ENCODE measurements around the gene PIGQ.

Gene PIGQ

DNA sequence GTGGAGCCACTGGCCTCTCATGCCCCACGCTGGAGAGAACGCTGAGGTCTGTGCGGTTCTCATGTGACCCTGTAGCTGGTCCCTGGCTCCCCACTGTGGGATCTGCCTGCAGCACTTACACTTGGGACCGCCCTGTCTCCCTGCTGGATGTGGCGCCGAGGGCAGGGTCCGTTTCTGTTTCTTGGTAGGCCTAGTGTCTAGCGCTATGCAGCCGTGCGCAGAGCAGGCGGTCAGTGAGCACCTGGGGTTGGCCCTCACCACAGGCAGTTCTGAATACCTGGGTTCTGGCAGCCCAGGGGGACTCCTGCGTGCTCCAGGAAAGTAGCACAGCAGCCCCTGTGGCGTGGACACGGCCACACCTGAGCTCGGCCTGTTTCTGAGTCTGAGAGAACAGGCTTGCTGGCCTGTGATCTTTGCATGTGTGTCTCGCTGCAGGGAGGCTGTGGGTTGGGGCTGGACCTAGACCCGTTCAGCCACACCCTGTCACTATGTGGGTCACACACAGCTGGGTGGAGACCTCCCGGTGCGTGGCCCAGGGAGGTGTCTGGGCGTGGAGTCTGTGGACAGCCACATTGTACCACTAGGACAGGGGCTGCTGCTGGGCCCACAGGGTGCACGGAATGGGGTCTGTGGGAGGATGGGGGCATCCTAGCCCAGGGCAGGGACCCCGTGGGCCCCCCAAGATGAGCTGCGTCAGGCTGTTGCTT is 39.5 kb upstream of the PIGQ start:
- no peak overlapping the region for H3K4me2 ChIP-seq (ENCODE audit: low read depth, low read length, poor library complexity, severe bottlenecking)
- 0 out of 2 replicates have a peak, but pooled peaks cover 9% of the 10 kb centered on the region for H3F3A ChIP-seq (ENCODE audit: insufficient read depth)
- H3K9me2 ChIP-seq (replicated peaks; ENCODE audit: insufficient read depth, low read length): no peaks in the 10 kb centered on the region
- TF ChIP-seq, protein P1, sequence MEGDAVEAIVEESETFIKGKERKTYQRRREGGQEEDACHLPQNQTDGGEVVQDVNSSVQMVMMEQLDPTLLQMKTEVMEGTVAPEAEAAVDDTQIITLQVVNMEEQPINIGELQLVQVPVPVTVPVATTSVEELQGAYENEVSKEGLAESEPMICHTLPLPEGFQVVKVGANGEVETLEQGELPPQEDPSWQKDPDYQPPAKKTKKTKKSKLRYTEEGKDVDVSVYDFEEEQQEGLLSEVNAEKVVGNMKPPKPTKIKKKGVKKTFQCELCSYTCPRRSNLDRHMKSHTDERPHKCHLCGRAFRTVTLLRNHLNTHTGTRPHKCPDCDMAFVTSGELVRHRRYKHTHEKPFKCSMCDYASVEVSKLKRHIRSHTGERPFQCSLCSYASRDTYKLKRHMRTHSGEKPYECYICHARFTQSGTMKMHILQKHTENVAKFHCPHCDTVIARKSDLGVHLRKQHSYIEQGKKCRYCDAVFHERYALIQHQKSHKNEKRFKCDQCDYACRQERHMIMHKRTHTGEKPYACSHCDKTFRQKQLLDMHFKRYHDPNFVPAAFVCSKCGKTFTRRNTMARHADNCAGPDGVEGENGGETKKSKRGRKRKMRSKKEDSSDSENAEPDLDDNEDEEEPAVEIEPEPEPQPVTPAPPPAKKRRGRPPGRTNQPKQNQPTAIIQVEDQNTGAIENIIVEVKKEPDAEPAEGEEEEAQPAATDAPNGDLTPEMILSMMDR (IDR thresholded peaks at IDR 0.05; ENCODE audit: insufficient read depth, low read length, poor library complexity, severe bottlenecking): no peak
- TF ChIP-seq EZH2phosphoT487 (conservative IDR thresholded peaks at IDR 0.05; ENCODE audit: low read length): no peak
- H3K9ac ChIP-seq (ENCODE audit: low read length): no peak overlapping the region
- no peaks in the 10 kb centered on the region for H3K36me3 ChIP-seq (ENCODE audit: low read length)
- H3K27ac ChIP-seq (ENCODE audit: low read depth, low read length): no peak overlapping the region
- no peak overlapping the region for H2AFZ ChIP-seq (ENCODE audit: low read depth, low read length, severe bottlenecking)
- no peak overlapping the region for H3K4me3 ChIP-seq (ENCODE audit: insufficient read depth, low read length, poor library complexity, severe bottlenecking)
- no peaks in the 10 kb centered on the region for H3K27me3 ChIP-seq (ENCODE audit: low read length)
- H3K9me3 ChIP-seq (ENCODE audit: insufficient read depth, low read length): no peaks in the 10 kb centered on the region
- no peaks in the 10 kb centered on the region; the same call in 1 of the 2 replicates for H4K20me1 ChIP-seq (ENCODE audit: low read depth, low read length)
- peaks cover 72% of the 10 kb centered on the region for H3K79me2 ChIP-seq (ENCODE audit: insufficient read depth, low read length)

GRCh38 chr16:531494-532125 is 38.2 kb upstream of the PIGQ start:
- no peaks in the 10 kb centered on the region; the same call in 1 of the 2 replicates for H4K20me1 ChIP-seq (ENCODE audit: low read depth, low read length)
- H3K36me3 ChIP-seq (ENCODE audit: low read length): no peaks in the 10 kb centered on the region
- H3K27ac ChIP-seq (ENCODE audit: low read depth, low read length): no peak overlapping the region
- H3K9me2 ChIP-seq (replicated peaks; ENCODE audit: insufficient read depth, low read length): no peaks in the 10 kb centered on the region
- H3K27me3 ChIP-seq (ENCODE audit: low read length): no peaks in the 10 kb centered on the region
- H3K79me2 ChIP-seq (ENCODE audit: insufficient read depth, low read length): peaks cover 70% of the 10 kb centered on the region
- H3K9me3 ChIP-seq (ENCODE audit: insufficient read depth, low read length): no peaks in the 10 kb centered on the region
- no peaks in the 10 kb centered on the region for H3F3A ChIP-seq (ENCODE audit: insufficient read depth)
- TF ChIP-seq, protein P1 (IDR thresholded peaks at IDR 0.05; ENCODE audit: insufficient read depth, low read length, poor library complexity, severe bottlenecking): no peak
- H3K9ac ChIP-seq (ENCODE audit: low read length): no peak overlapping the region
- no peak overlapping the region for H3K4me3 ChIP-seq (ENCODE audit: insufficient read depth, low read length, poor library complexity, severe bottlenecking)
- no peak overlapping the region for H2AFZ ChIP-seq (ENCODE audit: low read depth, low read length, severe bottlenecking)
- no peak overlapping the region for H3K4me2 ChIP-seq (ENCODE audit: low read depth, low read length, poor library complexity, severe bottlenecking)

DNA sequence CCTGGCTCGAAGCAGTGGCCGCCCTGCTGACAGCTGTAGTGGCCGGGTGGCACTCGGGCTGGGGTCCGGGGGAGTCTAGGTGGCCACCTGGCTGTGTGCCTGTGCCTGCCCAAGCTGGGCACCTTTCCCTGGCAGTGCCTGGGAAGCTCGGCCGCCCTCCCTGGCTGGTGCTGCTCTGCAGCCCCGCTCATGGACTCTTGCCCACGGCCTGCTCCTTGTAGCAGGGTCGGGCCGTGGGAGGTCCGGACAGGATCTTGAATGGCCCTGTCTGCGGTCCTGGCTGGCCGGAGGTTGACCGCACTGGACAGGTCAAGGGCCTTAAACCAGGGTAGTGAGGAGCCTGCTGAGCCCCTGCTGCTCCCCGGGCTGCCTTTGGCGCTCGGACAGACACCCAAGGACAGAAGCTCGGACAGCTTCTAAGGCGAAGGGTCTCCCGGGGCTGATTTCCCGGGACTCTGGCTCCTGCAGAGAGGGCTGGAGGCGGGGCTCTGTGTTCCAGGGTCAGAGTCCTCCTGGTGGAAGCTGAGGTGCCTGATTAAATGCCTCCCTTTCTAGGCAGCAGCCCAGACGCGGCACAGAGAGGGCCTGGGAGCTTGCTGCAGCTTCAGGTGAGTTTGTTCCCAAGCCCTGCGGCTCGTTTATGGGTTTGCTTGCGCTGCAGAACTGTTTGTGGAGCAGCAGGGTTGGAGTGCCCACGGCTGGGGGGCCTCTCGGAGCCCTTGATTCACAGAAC is 36.2 kb upstream of the PIGQ start:
- TF ChIP-seq EZH2phosphoT487 (conservative IDR thresholded peaks at IDR 0.05; ENCODE audit: low read length): no peak
- TF ChIP-seq, protein P1 (IDR thresholded peaks at IDR 0.05; ENCODE audit: insufficient read depth, low read length, poor library complexity, severe bottlenecking): no peak

More for the DNA sequence above, 36.2 kb upstream of the PIGQ start:
- no peaks in the 10 kb centered on the region for H3K9me3 ChIP-seq (ENCODE audit: insufficient read depth, low read length)
- H2AFZ ChIP-seq (ENCODE audit: low read depth, low read length, severe bottlenecking): no peak overlapping the region
- no peak overlapping the region for H3K27ac ChIP-seq (ENCODE audit: low read depth, low read length)
- H3K36me3 ChIP-seq (ENCODE audit: low read length): no peaks in the 10 kb centered on the region
- H3K79me2 ChIP-seq (ENCODE audit: insufficient read depth, low read length): peaks cover 69% of the 10 kb centered on the region
- no peaks in the 10 kb centered on the region; the same call in 1 of the 2 replicates for H4K20me1 ChIP-seq (ENCODE audit: low read depth, low read length)
- no peaks in the 10 kb centered on the region for H3K9me2 ChIP-seq (replicated peaks; ENCODE audit: insufficient read depth, low read length)
- no peaks in the 10 kb centered on the region for H3K27me3 ChIP-seq (ENCODE audit: low read length)
- no peak overlapping the region for H3K4me2 ChIP-seq (ENCODE audit: low read depth, low read length, poor library complexity, severe bottlenecking)
- no peak overlapping the region for H3K9ac ChIP-seq (ENCODE audit: low read length)
- H3K4me3 ChIP-seq (ENCODE audit: insufficient read depth, low read length, poor library complexity, severe bottlenecking): no peak overlapping the region
- H3F3A ChIP-seq (ENCODE audit: insufficient read depth): no peaks in the 10 kb centered on the region
